ENCODE data around the gene MGST3.

- TF ChIP-seq CTCF (IDR thresholded peaks at IDR 0.05; ENCODE audit: insufficient read depth, low read length) (no peak), POLR2AphosphoS5 (IDR thresholded peaks at IDR 0.05; ENCODE audit: low read depth) (no peak)
Measured at GRCh38 chr1:165586398-165586797, 44.6 kb upstream of the MGST3 start.

Measured in HL-60 (cell line).